NOMO-1 treated with DMSO at 0.1 percent for 48 hours (cell line): Measurements from ENCODE around the gene RALA.
A peak's percentile ranks its signal among the peaks of the same experiment; 100 is the strongest.
"Not testable (repeated sequence)": the region's sequence is repeated elsewhere in the genome, so short reads cannot be mapped to it uniquely, and the experiment has no call there.

Experiments
- DNase-seq: peaks from one replicate; lab custom pipeline; 2025; ENCODE audit not compliant: unreplicated experiment; lab: John Stamatoyannopoulos, UW

The RALA gene

DNA sequence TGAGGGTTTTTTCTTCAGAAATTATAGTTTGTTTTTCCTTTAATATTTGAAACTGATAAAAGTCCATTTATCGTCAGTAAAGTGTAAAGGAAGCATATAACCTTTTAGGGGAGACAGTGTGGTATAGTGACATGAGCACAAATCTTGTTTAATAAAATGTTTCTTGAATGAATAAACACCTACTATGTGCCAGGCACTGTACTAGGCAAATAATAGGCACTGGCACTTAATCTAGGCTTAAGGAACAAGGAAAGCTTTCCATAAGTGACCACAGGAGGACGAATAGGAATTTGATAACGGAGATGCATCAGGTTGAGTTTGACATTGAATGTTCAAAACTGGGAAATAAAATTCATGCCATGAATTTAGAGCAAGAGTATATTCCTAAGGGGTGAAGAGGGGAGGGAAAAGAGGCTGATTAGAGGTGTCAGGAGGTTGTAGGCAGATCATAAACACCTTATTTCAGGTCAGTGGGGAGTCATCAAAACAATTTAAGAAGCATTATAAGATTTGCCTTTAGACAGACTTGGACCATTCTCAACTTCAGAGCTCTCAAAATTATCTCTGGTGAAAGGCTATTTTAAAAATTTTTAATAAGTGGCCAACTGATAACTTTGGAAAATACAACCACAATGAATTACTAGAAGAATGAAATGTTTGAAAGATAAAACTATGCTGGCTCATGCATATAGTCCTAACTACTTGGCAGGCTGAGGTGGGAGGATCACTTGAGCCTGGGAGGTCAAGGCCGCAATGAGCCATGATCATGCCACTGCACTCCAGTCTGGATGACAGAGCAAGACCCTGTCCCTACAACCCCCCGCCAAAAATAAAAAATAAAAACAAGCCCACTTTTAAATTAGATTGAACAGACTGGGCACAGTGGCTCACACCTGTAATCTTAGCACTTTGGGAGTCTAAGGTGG, 22.4 kb downstream of the RALA start:
- DNase-seq: no peak

DNA sequence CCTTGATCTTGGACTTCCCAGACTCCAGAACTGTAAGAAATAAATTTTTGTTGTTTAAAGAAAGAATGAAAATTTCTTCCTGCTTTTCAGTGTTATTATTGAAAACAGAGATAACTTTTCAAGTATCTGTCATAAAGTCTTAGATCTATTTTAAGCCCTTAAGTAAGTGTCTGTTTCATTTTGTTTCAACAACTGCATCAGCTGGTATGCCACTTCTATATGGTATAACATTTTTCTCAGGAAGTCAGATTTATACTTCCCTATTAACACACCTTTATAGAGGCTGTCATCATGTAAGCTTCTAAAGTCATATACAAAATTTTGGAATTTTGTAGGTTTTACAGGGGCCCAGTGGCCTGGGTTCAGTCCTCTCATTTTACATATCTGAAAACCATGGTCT, 24.4 kb downstream of the RALA start:
- DNase-seq: no peak

DNA sequence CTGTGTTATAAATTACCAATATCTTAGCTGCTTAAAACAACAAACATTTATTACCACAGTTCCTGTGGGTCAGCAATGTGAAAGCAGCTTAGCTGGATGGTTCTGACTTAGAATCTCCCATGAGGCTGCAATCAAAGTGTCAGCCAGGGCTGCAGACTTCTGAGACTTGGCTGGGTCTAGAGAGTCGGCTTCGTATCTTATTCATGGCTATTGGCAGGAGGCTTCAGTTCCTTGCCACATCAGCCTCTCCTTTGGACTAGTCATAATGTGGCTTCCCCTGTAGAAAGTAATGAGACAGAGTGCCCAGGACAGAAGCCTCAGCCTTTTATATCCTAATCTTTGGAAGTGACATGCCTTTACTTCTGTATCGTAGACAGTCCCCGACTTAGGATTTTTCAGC, 27.3 kb downstream of the RALA start:
- DNase-seq: no peak

DNA sequence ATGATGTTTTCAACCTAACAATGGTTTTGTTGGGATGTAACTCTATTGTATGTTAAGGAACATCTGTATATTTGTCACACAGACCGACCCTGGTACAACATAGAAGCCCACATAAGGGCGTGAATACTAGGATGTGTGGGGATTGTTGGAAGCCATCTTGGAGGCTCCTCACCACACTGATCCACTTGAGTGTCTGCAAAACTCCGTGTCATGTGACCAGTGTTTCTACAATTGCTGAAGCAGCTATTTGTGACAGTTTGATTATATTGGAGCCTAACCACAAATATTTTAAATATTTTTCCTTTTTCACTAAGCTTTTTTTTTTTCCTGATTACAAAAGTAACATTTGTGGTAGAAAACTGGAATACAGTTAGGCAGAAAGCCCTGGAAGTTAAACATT, 27.9 kb downstream of the RALA start:
- DNase-seq: no peak

DNA sequence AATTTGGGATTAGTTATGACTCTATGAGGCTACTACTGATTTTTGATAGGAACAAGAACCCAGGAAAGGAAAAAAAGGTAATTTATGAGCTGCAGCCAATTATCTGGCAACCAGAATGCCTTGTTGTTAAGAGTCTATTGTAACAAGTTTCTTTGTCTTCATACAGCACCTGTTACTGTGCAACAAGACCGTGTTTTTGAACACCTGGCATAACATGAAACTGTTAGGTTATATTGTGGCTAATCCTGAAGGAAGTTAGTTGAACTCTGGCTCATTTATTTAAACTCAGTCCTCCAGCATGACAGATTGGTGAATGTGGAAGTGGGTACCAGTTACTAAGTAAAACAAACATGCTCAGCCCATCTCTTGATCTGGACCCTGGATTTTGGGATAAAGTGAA, 33.0 kb downstream of the RALA start:
- DNase-seq: no peak

DNA sequence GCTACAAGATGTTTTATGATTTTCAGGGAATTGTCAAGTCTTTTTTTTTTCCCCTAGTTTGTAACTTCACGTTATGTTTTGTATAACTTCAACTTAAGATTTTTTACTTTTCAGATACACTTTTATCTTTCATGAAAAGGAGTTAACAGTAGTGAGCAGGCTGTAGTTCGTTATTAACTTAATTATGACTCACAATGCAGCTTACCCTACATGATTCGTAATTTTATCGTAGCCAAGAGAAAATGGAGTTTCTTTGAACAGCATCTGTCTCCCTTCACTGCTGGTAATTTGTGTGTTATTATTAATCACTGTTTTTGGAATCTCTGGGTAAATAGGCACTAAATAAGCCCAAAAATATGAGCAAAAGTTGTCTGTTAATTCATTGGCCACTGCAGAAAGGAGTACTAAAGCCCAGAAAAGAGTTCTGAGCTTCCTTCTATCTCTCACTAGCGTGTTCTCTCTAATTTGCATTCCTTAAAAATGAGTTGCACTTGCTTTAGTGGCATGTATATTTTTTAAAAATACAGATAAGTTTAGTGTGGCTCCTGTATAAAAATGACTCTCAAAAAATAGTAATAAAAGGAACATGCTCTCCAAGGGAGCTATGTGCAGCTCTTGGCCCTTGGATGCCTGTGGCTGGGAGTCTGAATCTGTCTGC, 36.1 kb downstream of the RALA start:
- no peak for DNase-seq

DNA sequence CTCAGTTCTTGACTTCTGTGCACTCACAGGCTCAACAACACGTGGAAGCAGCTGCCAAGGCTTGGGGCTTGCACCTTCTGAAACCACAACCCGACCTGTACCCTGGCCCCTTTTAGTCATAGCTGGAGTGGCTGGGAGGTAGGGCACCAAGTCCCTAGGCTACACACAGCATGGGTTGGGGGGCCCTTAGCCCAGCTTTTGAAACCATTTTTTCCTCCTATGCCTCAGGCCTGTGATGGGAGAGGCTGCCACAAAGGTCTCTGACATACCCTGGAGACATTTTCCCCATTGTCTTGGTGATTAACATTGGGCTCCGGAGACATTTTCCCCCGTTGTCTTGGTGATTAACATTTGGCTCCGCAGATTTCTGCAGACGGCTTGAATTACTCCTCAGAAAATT, 38.6 kb downstream of the RALA start:
- no peak for DNase-seq

DNA sequence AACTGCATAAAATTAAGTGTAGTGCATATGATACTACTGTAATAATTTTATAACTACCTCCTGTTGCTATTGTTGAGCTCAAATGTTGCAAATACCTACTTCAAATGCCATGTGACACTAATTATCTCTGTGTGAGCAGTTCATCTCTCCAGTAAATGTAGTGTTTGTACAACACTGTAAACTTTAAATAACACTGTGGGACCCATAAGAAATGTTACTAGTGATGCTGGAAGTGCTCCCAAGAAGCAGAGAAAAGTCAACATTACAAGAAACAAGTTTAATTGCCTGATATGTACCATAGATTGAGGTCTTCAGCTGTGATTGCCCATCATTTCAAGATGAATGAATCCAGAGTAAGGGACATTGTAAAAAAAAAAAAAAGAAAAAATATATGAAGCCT, 39.9 kb downstream of the RALA start:
- DNase-seq: no peak

DNA sequence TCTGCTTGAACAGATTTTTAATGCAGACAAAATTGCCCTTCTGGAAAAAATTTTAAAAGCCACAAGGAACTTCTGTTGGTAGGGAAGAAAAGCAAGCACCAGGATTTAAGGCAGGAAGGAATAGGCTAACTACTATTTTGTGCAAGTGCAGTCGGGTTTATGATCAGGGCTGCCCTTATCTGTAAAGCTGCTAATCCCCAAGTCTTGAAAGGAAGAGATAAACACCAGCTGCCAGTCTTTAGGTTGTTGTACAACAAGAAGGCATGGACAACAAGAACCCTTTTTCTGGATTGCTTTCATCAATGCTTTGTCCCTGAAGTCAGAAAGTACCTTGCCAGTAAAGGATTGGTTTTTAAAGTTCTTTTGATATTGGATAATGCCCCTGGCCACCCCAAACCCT, 40.7 kb downstream of the RALA start:
- no peak for DNase-seq

DNA sequence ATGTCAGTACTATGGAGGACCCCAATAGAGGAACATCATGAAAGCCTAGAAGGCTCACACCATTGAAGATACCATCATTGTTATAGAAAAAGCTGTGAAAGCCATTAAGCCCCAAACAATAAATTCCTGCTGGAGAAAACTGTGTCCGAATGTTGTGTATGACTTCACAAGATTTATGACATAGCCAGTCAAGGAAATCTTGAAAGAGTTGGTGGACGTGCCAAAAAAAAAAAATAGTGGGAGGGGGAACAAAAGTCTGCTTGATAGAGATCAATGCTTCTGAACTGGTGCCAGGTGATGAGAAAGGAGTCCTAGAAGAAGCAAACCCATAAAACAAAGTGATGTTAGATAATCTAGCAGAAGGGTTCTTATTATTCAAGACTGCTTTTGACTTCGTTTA, 41.2 kb downstream of the RALA start:
- DNase-seq: no peak

DNA sequence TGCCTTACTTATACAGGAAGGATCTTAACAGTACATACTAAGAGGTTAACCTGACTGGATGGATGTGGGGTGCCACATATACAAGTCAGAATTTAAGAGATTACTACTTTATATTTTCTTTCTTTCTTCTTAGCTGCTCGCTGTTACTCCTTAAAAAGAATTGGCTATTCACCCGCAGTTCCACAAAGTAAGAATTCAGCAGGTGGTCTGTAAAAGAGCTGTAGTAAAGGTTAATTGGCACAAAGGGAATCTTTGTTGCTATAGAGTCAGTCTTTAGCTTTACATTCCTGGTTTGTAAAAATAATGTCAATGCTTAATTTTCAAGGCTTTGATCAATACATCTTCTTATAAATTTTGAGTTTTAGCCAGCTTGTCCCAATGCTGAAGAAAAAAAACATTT, 43.2 kb downstream of the RALA start:
- DNase-seq: no peak

DNA sequence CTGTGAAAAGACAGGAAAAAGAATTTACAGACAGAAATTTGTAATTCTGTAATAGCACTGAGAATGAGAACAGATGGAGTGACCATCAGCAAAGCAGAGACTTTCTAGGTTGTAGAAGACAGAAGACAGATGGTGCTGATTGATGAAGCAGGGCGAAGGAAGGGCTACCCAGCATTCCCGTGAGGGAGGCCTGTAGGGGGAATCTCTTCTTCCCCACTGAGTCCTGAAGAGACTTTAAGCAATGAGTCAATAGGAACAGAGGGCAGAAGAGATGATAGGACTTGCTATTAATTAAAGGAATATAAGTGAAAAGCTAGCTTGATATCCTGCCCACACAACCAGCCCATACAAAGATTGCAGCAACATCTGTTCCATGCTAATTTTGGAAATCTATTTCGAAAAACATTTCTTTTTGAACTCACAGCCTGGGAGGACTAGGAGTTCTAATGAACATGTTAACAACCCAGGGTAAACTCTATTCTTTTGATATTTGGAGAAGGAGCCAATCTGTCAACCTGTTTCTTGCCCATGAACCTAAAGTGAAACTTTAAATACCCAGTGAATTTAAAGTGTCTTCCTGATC, 44.1 kb downstream of the RALA start:
- no peak for DNase-seq

DNA sequence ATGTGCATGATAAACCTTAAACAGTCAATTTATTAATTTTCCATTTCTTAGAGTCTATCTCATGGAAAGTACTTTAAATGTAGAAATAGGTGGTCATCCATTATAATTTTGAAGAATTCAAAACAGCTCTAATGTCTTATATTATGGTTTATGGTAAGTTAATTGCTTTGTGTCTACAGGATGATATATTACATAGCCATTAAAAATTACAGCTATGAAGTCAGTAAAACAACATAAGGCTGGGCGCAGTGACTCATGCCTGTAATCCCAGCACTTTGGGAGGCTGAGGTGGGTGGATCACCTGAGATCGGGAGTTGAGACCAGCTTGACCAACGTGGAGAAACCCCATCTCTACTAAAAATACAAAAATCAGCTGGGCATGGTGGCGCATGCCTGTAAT, 44.9 kb downstream of the RALA start:
- not testable (repeated sequence) for DNase-seq

DNA sequence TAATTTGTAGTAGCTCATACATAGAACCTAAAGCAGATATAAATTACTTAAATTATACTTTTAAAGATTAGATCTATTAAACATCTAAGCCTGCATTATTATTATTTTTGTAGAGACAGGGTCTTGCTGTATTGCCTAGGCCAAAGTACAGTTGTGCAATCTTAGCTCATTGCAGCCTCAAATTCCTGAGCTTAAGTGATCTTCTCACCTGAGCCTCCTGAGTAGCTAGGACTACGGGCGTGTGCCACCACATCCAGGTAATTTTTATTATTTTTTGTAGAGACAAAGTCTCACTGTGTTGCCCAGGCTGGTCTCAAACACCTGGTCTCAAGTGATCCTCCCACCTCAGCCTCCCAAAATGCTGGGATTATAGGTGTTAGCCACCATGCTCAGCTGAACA, 46.7 kb downstream of the RALA start:
- no peak for DNase-seq

DNA sequence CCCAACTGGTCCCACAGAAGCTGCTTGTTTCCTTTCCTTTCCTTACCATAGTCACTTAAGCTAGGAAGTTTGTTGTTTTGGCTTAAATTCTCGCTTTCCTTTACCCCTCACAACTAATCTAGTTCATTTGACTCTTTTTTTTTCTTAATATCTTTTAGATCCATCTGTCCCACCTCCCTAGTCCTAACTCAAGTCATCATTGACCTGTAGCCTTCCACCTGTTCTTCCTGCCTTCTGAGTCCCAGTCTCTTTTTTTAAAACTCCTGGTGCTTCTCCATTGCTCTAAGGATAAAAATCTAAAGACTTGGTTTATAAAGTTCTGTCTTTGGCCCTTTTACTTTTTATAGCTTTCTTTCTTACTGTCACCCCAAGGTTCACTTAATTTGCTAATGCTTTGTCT, 47.6 kb downstream of the RALA start:
- DNase-seq: no peak

DNA sequence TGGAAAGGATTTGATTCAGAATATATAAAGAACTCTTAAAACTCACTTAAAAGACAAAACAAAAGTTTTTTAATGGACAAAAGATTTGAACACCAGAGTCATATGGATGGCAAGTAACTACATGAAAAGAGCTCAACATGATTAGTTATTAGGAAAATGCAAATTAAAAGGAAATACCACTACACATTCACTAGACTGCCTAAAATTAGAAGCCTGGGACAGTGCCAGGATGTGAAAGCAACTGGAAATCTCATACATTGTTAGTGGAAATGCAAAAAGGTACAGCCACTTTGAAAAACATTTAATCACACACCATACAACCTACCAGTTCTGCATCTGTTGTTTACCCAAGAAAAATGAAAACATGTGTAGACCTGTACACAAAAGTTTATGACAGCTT, 48.8 kb downstream of the RALA start:
- DNase-seq: no peak

DNA sequence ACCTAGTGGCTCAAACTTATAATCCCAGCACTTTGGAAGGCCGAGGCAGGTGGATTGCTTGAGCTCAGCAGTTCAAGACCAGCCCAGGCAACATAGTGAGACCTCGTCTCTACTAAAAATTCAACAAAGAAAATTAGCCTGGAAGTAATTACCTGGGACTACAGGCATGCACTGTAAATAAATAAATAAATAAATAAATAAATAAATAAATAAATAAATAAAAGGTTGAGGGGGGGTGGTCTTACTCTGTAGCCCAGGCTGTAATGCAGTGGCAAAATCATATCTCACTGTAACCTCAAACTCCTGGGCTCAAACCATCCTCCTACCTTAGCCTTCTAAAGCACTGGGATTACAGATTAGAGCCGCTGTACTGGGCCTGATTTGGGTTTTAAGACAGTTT, 50.5 kb downstream of the RALA start:
- DNase-seq: no peak

DNA sequence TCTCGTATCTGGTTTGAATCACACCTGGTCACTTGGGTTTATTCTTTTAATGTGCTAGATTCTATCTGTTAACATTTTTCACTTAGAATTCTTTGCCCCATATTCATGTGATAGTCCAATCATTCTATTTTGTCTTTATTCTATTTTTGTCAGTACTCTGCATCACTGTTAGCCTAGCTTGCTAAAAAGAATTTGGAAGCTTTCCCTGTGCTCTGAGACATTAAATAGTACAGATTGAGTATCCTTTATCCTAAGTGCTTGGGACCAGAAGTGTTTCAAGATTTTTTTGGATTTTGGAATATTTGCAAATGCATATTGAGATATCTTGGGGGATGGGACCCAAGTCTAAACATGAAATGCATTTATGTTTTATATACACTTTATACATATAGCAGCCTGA, 51.0 kb downstream of the RALA start:
- DNase-seq: no peak

DNA sequence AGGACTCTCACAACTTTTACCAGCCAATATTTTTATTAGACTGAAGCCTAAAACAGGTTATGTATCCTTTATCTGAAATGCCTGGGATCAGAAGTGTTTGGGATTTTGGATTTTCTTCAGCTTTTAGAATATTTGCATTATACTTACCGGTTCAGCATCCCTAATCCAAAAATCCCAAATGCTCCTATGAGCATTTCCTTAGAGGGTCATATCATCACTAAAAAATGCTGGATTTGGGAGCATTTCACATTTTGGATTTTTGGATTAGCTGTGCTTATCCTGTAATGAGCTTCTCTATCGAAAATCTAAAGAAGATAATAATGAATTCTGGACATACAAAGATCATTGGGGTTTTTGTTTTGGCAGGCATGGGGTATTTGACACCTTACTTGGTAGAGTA, 53.0 kb downstream of the RALA start:
- DNase-seq: no peak

DNA sequence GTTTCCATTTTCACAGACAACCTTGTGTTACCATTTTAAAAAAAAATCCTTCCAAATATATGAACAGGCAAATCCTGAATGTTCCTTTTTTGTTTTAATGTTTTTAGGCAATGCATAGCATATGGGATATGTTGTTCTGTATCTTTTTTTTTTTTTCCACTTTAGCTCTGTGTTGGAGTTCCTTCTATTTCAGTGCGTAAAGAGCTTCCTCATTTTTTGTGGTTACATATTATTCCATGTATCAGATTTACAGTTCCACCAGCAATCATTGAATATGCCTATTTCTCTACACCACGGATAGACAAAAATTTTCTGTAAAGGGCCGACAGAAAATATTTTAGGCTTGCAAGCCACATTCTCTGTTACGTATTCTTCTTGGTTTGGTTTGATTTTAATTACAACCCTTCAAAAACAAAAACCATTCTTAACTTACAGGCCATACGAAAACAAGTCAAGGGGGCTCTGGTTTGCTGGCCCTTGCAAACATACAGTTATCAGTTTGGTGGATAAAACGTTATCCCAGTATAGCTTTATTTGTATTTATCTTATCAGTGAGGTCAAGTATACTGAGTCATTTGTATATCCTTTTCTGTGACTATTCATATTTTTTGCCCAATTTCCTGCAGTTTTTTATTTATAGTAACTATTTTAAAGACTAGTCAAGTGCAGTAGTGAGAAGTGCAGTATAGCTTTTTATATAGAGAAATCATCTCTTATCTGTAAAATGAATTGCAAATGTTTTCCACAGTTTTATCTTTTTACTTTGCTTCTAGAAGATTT, 55.7 kb downstream of the RALA start:
- DNase-seq: peak; percentile 45

DNA sequence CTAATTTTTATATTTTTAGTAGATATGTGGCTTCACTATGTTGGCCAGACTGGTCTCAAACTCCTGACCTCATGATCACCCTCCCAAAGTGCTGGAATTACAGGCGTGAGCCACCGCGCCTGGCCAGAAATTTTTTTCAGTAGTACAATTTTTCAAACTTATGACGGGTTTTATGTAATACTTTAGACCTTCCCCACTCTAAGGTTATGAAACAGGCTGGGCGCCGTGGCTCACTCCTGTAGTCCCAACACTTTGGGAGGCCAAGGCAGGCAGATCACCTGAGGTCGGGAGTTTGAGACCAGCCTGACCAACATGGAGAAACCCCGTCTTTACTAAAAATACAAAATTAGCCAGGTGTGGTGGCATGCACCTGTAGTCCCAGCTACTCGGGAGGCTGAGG, 56.5 kb downstream of the RALA start:
- not testable (repeated sequence) for DNase-seq
